ENCODE measurements around the gene NXF1.

DNA sequence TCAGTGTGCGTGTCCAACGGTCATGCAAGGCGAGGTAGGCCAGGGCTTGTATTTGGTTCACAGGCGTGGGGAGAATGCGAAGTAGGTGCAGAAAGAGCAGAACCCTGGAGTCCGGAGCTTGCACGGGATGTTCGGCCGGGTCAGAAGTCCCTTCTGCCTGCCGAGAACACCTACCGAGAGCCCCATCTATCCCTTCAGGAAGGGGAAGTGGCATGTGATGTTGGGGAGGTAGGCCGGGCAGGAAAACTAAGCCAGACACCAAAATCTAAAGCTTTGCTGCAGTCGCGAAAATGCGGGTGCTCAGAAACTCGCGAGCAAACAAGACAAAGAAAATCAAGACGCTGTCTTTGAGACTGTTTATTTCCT, 34.5 kb downstream of the NXF1 start:
- no peak for TF ChIP-seq POLR2A (IDR thresholded peaks at IDR 0.05)
- TF ChIP-seq, protein P1, sequence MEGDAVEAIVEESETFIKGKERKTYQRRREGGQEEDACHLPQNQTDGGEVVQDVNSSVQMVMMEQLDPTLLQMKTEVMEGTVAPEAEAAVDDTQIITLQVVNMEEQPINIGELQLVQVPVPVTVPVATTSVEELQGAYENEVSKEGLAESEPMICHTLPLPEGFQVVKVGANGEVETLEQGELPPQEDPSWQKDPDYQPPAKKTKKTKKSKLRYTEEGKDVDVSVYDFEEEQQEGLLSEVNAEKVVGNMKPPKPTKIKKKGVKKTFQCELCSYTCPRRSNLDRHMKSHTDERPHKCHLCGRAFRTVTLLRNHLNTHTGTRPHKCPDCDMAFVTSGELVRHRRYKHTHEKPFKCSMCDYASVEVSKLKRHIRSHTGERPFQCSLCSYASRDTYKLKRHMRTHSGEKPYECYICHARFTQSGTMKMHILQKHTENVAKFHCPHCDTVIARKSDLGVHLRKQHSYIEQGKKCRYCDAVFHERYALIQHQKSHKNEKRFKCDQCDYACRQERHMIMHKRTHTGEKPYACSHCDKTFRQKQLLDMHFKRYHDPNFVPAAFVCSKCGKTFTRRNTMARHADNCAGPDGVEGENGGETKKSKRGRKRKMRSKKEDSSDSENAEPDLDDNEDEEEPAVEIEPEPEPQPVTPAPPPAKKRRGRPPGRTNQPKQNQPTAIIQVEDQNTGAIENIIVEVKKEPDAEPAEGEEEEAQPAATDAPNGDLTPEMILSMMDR (IDR thresholded peaks at IDR 0.05 in 8 of 11, conservative IDR thresholded peaks at IDR 0.05 in 3 of 11): no peak

Measured in spleen (tissue), 7 donors.